GM19240 (cell line): ENCODE results near the gene BBX.

Experiments
- DNase-seq: peaks from one replicate; pipeline ENCODE4 v3.0.0; 2011; ENCODE audit warnings: low spot score; ENCODE audit not compliant: insufficient read length

BBX gene

GRCh38 chr3:107837895-107838612 is 315.3 kb downstream of the BBX start:
- DNase-seq: no peak

- DNase-seq: no peak
Observed at GRCh38 chr3:107841831-107842230, 319.1 kb downstream of the BBX start.

GRCh38 chr3:107842940-107843339 is 320.2 kb downstream of the BBX start:
- no peak for DNase-seq

GRCh38 chr3:107845380-107846278 is 322.9 kb downstream of the BBX start:
- DNase-seq: no peak

GRCh38 chr3:107846279-107846852 is 323.6 kb downstream of the BBX start:
- no peak for DNase-seq

GRCh38 chr3:107847791-107848190 is 325.0 kb downstream of the BBX start:
- no peak for DNase-seq

- DNase-seq: no peak
Observed at GRCh38 chr3:107848351-107848915, 325.7 kb downstream of the BBX start.

GRCh38 chr3:107850681-107851080 is 327.9 kb downstream of the BBX start:
- DNase-seq: no peak

GRCh38 chr3:107853821-107854220 is 331.1 kb downstream of the BBX start:
- no peak for DNase-seq

GRCh38 chr3:107854733-107855132 is 332.0 kb downstream of the BBX start:
- no peak for DNase-seq

GRCh38 chr3:107855710-107856109 is 332.9 kb downstream of the BBX start:
- no peak for DNase-seq

- DNase-seq: no peak
Observed at GRCh38 chr3:107857854-107858253, 335.1 kb downstream of the BBX start.

GRCh38 chr3:107858876-107859275 is 336.1 kb downstream of the BBX start:
- DNase-seq: no peak
